RWPE2 (cell line): Measurements from ENCODE around the gene SCGB3A1.
A peak's percentile ranks its signal among the peaks of the same experiment; 100 is the strongest.

ENCODE experiments used
- ATAC-seq: fragments of 200-7000 bp; cut with Tn5 transposase; 3 replicates; pipeline ENCODE4 v1.9.1; 2021; ENCODE audit warnings: low read depth
- DNase-seq: peaks from one replicate; pipeline ENCODE4 v3.0.0-alpha.2; 2020; ENCODE audit warnings: low spot score
- H3K27ac ChIP-seq: fragments of 450-650 bp; 2 replicates; pipeline ENCODE4 v1.5.1; 2017; ENCODE audit warnings: mild to moderate bottlenecking; ENCODE audit not compliant: poor library complexity, severe bottlenecking
- H3K27me3 ChIP-seq: fragments of 250-450 bp; sonication (Bioruptor Pico); 2 replicates; pipeline ENCODE4 v1.5.1; 2021; ENCODE audit warnings: mild to moderate bottlenecking, moderate library complexity; ENCODE audit not compliant: insufficient read depth, poor library complexity, severe bottlenecking
- H3K36me3 ChIP-seq: fragments of 250-450 bp; sonication (Bioruptor Pico); 2 replicates; pipeline ENCODE4 v1.5.1; 2020; ENCODE audit warnings: low read depth, mild to moderate bottlenecking, moderate library complexity
- H3K4me1 ChIP-seq: fragments of 250-450 bp; sonication (Bioruptor Pico); 2 replicates; pipeline ENCODE4 v1.5.1; 2021; ENCODE audit warnings: mild to moderate bottlenecking, moderate library complexity; ENCODE audit not compliant: insufficient read depth, poor library complexity, severe bottlenecking
- H3K4me3 ChIP-seq: fragments of 250-450 bp; sonication (Bioruptor Pico); 2 replicates; pipeline ENCODE4 v1.5.1; 2021; ENCODE audit warnings: mild to moderate bottlenecking, moderate library complexity; ENCODE audit not compliant: severe bottlenecking
- H3K9me3 ChIP-seq: fragments of 250-450 bp; sonication (Bioruptor Pico); 2 replicates; pipeline ENCODE4 v1.5.1; 2021; ENCODE audit warnings: mild to moderate bottlenecking, moderate library complexity; ENCODE audit not compliant: severe bottlenecking
- TF ChIP-seq, protein P1 (sequence below): fragments of 450-650 bp; IDR thresholded peaks from one replicate; pipeline ENCODE4 v1.5.1; 2017; ENCODE audit warnings: mild to moderate bottlenecking, moderate library complexity; ENCODE audit not compliant: poor library complexity, severe bottlenecking

SCGB3A1 gene

GRCh38 chr5:180599981-180600553 lies 8.8 kb upstream of the SCGB3A1 start:
- DNase-seq (no peak), ATAC-seq (no peak)
- TF ChIP-seq, protein P1, sequence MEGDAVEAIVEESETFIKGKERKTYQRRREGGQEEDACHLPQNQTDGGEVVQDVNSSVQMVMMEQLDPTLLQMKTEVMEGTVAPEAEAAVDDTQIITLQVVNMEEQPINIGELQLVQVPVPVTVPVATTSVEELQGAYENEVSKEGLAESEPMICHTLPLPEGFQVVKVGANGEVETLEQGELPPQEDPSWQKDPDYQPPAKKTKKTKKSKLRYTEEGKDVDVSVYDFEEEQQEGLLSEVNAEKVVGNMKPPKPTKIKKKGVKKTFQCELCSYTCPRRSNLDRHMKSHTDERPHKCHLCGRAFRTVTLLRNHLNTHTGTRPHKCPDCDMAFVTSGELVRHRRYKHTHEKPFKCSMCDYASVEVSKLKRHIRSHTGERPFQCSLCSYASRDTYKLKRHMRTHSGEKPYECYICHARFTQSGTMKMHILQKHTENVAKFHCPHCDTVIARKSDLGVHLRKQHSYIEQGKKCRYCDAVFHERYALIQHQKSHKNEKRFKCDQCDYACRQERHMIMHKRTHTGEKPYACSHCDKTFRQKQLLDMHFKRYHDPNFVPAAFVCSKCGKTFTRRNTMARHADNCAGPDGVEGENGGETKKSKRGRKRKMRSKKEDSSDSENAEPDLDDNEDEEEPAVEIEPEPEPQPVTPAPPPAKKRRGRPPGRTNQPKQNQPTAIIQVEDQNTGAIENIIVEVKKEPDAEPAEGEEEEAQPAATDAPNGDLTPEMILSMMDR = no peak
- Histone ChIP-seq H3K27me3 (peaks cover 11% of the 10 kb centered on the region), H3K9me3 (no peaks in the 10 kb centered on the region), H3K27ac (no peak overlapping the region), H3K36me3 (no peaks in the 10 kb centered on the region), H3K4me1 (no peaks in the 10 kb centered on the region), H3K4me3 (no peak overlapping the region)

DNA sequence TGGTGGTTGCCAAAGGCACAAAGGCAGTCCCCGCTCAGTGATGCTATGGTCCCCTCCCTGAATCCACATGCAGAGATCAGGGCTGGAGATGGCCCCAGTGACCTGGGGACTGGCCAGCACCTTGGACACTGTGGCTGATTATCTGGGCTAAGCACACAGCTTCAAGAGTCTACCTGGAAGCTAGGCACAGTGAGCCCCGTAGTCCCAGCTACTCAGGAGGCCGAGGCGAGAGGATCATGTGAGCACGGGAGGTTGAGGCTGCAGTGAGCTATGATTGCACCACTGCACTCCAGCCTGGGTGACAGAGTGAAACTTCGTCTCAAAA lies 8.3 kb upstream of the SCGB3A1 start:
- no peak for ATAC-seq
- TF ChIP-seq, protein P1 = no peak
- no peak overlapping the region for H3K27ac ChIP-seq
- no peak overlapping the region for H3K4me3 ChIP-seq
- no peaks in the 10 kb centered on the region for H3K36me3 ChIP-seq
- no peaks in the 10 kb centered on the region for H3K4me1 ChIP-seq
- peaks cover 6% of the 10 kb centered on the region for H3K27me3 ChIP-seq
- DNase-seq = no peak
- no peaks in the 10 kb centered on the region for H3K9me3 ChIP-seq

DNA sequence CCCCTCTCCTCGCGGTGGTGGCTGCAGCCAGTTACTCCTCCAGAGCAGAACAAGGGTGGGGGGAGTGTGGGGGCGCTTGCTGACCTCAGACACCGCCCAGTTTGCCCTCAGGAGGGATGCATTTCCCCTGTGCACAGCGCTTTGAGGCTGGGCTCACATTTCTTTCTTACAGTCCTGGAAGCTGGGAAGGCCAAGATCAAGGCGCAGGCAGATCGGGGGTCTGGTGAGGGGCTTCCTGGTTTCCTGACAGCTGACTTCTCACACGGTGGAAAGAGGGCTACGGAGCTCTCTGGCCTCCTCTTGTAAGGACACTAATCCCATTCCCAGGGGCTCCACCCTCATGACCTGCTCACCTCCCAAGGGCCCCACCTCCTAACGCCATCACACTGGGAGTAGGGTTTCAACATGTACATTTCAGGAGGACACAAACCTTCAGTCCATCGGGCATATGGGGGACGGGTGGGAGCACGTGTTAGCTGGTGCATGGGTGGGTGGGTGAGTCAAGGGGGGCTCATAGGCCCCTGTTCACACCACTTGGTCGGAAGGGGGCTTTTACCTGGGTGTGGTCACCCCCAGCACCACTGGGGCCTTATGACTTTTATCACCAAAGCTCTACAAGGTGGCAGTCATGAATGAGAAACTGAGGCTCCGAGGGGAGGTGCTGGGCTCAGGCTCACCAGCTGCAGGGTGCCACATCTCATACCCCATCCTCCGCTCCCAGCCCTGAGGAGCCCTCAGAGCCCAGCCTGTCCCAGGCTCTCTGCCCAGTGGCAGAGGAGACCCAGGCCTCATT lies 7.7 kb upstream of the SCGB3A1 start:
- TF ChIP-seq, protein P1 = no peak
- Histone ChIP-seq H3K27ac (no peak overlapping the region), H3K36me3 (no peaks in the 10 kb centered on the region), H3K4me1 (no peaks in the 10 kb centered on the region), H3K4me3 (no peak overlapping the region), H3K9me3 (no peaks in the 10 kb centered on the region), H3K27me3 (peaks cover under 1% of the 10 kb centered on the region)
- ATAC-seq (no peak), DNase-seq (no peak)

DNA sequence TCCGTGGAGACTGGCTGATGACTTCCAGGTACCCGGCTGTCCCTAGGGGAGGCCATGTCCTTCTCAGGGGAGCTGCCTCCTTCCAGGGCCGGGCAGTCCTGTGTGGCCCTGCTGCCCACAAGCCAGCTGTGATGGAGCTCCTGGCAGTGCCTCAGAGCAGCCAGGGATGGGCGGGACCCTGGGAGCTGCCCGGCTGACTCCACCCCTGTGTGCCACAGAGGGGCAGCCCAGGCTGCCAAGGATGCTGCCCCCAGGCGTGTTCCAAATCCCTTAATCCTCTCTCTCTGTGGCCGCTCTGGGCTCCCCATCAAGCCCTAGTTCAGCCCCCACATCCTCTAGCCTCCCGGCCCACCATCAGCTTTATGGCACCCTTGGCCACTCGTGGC lies 7.0 kb upstream of the SCGB3A1 start:
- DNase-seq (no peak), ATAC-seq (peak; percentile 15; the same call in 1 of the 3 replicates)
- H3K36me3 ChIP-seq = no peaks in the 10 kb centered on the region
- no peak overlapping the region for H3K27ac ChIP-seq
- H3K4me3 ChIP-seq = no peak overlapping the region
- peaks cover 5% of the 10 kb centered on the region for H3K27me3 ChIP-seq
- TF ChIP-seq, protein P1 = no peak
- no peaks in the 10 kb centered on the region for H3K4me1 ChIP-seq
- no peaks in the 10 kb centered on the region for H3K9me3 ChIP-seq

- Histone ChIP-seq H3K27ac (no peak overlapping the region), H3K9me3 (no peaks in the 10 kb centered on the region), H3K27me3 (peaks cover 21% of the 10 kb centered on the region), H3K4me1 (no peaks in the 10 kb centered on the region), H3K4me3 (no peak overlapping the region), H3K36me3 (no peaks in the 10 kb centered on the region)
- TF ChIP-seq, protein P1 = no peak
- DNase-seq = no peak
- ATAC-seq = no peak
Measured at GRCh38 chr5:180596668-180597231, 5.5 kb upstream of the SCGB3A1 start.
